Stimulated activated CD4-positive, alpha-beta T cell treated with anti-CD3 and anti-CD28 coated beads, Interleukin-2, amount 100 ng/mL, for 4 hours (primary cell): ENCODE measurements around the gene FMOD.
A peak's percentile ranks its signal among the peaks of the same experiment; 100 is the strongest.

ENCODE experiments used
- DNase-seq: peaks from one replicate; pipeline ENCODE4 v3.0.0-alpha.2; 2020; ENCODE audit warnings: low read depth

The FMOD gene

GRCh38 chr1:203361945-203362719 is 11.2 kb upstream of the FMOD start:
- no peak for DNase-seq

- DNase-seq = no peak
These were observed 9.7 kb upstream of the FMOD start for GRCh38 chr1:203360547-203361185.

GRCh38 chr1:203359010-203359571 is 8.2 kb upstream of the FMOD start:
- no peak for DNase-seq

- no peak for DNase-seq
These were observed 3.3 kb upstream of the FMOD start for GRCh38 chr1:203354246-203354645.

GRCh38 chr1:203353486-203353885 is 2.6 kb upstream of the FMOD start:
- no peak for DNase-seq

- DNase-seq = no peak
These were observed 973 bp downstream of the FMOD start for GRCh38 chr1:203349773-203350524.

GRCh38 chr1:203349166-203349565 is 1.8 kb downstream of the FMOD start:
- DNase-seq = no peak

GRCh38 chr1:203346769-203347102 is 4.2 kb downstream of the FMOD start:
- no peak for DNase-seq

GRCh38 chr1:203346060-203346768 is 4.7 kb downstream of the FMOD start:
- no peak for DNase-seq

GRCh38 chr1:203343956-203344754 is 6.8 kb downstream of the FMOD start:
- DNase-seq = no peak

GRCh38 chr1:203342192-203342940 is 8.6 kb downstream of the FMOD start:
- peak; percentile 31 for DNase-seq

- peak; percentile 48 for DNase-seq
These were observed 10.7 kb downstream of the FMOD start for GRCh38 chr1:203340112-203340790.

- DNase-seq = peak; percentile 35
These were observed 12.4 kb downstream of the FMOD start for GRCh38 chr1:203338335-203339036.

- no peak for DNase-seq
These were observed 14.8 kb downstream of the FMOD start for GRCh38 chr1:203336097-203336496.

- no peak for DNase-seq
These were observed 15.4 kb downstream of the FMOD start for GRCh38 chr1:203335503-203335902.

GRCh38 chr1:203331224-203331623 is 19.7 kb downstream of the FMOD start:
- DNase-seq = no peak

GRCh38 chr1:203328714-203329122 is 22.2 kb downstream of the FMOD start:
- no peak for DNase-seq

- DNase-seq = no peak
These were observed 23.1 kb downstream of the FMOD start for GRCh38 chr1:203327684-203328457.
